ENCODE data around the gene SLC66A1.

Gene SLC66A1

DNA sequence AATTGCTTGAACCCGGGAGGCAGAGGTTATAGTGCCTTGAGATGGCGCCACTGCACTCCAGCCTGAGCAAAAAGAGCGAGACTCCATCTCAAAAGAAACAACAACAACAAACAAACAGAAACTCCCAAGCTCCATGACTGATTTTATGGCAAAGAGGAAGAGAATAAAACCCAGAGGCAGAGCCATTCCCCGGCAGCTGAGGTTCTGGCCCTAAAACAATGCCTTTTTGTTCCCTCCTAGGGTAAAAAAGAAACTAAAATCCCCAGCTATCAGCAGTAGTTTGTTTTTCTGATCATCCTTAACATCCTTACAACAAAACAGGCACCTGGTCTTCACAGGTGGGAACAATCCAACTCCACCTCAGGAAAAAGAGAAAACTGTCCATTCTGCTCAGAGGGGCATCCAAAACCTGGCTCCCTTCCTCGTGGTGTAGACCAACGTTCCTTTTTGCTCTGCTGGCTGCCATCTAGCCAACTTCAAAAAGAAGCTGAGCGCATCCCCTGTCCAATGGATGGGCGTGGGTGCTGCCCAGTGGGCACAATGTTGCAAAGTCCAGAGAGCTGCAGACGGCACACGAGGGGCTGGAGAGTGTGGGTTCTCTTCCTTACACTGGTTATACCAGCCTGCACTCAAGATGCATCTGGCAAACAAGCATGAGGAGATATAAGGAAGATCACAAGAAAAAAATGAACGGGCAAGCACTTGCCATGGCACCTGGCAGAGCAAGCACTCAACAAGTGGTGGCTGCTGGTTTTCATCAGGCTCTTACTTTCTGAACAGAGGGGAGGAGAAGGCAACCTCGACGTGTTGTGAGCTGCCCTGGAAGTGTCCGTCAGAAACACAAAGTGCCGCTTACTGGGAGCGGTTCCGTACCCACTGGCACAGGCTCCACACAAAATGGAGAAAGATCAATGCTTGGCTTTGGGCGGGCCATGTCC is 54.7 kb downstream of the SLC66A1 start:
- no peak for DNase-seq

DNA sequence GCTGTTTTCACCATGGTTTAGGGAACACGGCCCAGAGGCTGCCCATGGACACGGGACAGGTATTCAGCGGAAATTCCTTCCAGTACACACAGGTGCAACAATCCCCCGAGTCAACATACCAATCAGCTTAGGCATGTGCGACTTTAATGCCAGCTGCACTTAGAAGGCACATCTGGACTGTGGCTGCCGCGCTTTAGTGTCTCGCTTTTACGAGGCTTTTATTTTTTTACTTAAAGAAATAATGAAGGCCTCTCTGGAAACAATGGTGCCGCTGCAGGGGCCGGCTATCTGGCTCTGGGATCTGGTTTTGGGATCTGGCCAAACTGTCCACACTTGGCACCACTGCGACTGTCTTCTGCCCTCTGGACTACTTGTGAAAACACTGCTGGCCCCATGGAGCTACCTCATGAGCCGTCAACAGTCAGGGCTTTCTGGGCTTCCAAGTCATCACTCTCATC is 55.5 kb downstream of the SLC66A1 start:
- DNase-seq = no peak

DNA sequence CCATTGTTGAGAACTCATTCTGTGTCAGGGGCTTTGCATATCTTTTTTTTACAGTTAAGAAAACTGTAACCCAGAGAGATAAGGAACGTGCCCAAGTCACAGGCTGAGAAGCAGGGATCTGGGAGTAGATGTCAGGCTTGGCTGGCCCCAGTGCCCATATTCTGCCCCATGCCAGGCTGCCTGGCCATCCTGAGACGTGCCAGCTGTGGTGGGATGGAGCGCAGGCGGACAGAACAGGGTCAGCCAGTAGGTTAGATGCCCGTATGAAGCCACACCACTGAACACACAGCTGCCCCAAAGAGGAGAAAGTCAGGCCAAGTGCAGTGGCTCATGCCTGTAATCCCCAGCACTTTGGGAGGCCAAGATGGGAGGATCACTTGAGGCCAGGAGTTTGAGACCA is 55.9 kb downstream of the SLC66A1 start:
- no peak for DNase-seq

DNA sequence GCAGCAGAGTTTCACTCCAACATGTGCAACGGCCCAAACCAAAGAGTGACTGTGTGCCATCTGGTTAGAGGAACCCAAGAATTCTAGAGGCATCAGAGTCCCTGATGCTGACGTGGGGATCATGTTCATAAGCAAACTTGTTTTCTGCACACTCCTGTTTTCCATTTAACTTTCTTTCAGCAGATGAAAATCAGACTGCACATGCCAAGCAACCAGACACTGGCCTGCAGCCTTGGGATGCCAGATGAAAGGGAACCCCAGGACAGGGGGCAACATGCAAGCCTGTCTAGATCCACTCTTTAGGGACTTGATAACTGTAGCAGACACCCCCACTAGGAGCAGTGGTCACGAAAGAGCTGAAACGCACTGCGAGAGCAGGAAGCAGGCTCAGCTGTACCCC is 56.8 kb downstream of the SLC66A1 start:
- DNase-seq = no peak

DNA sequence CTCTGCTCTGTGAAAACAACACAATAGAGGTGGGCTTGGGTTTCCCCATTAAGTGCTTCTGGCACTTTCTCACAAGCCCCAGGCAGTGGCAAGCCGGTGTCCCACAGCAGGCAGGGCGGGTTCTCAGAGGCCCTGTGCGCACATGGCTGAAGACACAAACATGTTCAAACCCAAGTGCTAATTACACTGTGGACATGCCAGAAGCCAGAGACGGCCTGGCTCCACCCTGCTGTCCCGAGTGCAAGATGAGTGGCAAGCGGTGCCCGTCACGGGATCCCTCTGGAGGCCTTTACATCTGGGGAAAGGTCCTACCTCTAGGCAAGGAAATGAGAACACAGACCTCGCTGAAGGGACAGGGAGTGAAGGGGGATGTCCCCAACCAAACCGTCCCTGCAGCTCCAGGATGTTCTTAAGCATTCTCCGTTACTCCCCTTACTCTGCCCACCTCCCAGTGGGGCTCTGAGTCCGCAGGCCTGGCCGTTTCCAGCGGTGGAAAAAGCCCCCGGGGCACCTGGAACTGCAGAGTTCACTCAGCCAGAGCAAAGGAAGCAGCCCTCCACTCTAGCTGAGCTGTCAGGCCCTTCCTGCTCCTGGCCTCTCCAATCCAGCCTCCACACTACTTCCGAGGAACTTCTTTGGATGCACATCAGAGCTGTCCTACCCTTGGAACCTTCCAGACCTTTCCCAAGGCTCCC is 57.4 kb downstream of the SLC66A1 start:
- DNase-seq = no peak

DNA sequence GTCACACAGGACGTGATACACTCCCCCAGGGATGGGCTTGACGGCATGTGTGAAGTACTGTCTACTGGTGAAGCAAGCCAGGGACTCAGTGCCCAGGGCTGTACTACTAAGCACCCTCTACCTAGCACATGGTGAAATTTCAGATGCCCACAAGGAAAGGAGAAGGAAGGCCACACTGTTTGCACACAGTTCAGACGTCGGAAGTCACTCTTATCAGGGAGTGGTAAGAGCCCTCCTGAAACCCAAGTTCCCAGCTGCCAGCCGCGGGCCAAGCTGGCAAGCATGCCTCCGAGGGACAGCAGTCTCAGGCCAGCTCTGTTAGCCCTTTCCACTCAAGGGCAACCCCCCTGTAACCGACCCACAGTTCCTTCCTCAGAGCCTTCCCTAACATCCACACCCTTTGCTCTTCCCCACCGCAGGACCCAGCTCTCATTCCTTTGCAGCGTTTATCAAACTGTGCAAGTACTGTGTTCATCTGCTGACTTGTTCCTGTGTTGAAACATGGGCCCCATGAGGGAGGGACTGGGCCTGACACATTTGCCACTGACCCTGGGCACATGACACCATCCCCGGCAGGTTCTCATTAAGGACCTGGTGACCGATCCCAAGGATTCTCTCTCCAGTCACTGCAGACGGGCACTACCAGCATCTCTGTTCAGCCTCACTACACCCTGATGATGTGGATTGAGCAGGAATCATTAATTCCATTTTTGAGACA is 58.5 kb downstream of the SLC66A1 start:
- no peak for DNase-seq

DNA sequence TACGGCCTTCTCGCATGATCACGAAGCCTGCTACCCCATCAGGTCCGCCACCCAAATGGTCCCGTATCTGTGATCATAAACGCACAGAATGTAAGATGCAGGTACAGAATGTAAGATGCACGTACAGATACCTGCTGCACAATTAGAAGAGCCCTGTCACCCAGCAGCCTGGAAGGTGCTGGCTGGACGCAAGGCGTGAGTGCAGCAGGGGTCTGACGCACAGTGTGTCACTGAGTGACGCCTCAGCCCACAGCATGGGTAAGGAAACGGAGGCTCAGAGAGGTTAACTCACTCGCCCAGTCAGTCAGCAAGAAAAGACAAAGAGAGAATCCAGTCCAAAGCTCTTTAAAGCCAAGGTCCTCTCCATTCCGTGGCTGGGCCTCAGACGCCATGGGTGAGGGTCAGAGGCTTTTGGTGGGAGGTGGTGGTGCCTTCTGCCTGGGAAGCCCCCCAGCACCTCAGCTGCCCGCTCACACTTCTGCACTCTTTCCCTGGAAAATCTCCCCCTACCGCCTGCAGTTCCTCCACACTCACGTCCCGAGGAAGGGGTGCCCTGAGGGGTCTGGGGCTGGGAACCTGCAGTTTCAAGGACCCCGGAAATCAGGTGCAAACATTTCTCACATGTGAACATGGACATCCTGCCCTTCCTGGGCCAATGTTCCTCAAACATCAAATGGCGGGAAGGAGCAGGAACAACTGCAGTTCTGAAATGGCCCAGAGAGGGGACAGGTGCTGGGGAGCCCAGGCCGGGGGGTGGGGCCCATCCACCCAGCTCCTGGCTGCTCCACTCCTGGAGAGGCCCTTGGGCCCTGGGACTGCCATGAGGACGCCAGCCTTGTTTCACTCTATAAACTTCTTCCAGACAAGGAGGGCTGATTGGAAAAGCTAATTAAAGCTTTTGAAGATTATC is 59.4 kb downstream of the SLC66A1 start:
- DNase-seq = no peak

DNA sequence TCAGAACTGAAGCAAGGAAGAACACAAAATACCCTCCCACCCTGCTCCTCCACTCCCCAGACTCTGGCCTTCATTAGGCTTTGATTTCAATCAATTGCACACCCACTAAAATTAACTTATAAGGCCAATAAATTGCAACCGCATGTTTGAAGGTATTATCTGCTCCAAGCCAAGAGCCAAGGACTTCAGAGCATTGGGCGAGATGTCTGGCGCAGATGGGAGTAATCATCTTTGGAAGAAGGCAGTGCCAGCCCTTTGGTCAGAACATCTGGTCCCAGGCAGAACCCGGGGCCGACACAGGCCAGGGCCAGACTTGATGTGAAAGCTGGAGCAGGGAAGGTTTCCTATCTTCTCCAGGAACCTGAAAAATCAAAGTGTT is 60.0 kb downstream of the SLC66A1 start:
- no peak for DNase-seq

DNA sequence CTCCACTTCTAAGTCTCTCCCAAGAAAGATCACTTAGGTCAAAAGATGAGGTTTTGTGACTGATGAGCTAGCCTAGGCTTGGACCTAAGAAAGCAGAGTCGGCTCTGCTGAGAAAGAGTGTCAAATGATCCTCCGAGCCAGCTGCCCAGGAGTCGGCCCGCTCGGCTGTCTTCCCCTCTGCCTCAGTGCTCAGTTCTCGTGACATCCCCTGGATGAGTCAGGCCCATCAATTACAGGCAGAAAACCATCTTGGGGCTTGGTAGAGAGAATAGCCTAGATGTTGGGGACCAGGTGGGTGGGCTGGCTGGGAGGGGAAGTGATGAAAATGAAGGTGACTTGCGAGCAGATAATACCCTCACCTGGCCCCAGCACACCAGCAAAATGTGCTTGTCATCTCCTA is 60.5 kb downstream of the SLC66A1 start:
- DNase-seq = no peak

DNA sequence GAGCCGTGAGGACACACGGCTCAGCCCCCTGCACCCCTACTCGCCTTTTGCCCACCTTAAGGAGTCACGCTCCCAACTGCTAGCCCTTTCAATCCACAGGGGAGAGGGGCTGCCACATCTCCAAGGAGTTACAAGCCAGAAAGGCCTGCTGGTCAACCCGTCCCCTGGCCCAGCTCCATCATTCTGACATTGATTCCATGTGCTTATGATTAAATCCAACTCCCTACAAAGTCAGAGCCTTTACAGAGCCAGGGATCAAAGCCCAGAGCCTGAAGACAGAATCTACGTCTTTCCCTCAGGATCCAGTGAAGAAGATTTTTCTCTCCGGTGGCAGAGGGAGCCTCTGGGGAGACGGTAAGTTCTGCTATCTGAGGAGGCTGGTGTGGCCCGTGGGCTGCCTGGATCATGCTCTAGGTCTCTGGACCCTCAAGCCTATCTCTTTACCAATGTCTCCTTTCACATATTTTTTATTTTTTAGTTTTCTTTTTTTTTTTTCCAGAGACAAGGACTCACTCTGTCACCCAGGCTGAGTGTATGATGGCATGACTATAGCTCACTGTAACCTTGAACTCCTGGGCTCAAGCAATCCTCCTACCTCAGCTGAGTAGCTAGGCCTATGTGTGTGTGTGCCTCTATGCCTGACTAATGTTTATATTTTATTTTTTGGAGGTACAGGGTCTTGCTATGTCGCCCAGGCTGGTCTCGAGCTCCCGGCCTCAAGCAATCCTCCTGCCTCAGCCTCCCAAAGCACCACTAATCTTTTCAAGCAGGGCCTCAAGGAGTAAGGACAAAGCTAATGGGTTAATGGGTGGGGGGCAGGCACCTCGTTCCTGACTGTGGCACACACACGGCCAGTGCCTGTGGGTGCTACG is 61.3 kb downstream of the SLC66A1 start:
- DNase-seq = no peak

DNA sequence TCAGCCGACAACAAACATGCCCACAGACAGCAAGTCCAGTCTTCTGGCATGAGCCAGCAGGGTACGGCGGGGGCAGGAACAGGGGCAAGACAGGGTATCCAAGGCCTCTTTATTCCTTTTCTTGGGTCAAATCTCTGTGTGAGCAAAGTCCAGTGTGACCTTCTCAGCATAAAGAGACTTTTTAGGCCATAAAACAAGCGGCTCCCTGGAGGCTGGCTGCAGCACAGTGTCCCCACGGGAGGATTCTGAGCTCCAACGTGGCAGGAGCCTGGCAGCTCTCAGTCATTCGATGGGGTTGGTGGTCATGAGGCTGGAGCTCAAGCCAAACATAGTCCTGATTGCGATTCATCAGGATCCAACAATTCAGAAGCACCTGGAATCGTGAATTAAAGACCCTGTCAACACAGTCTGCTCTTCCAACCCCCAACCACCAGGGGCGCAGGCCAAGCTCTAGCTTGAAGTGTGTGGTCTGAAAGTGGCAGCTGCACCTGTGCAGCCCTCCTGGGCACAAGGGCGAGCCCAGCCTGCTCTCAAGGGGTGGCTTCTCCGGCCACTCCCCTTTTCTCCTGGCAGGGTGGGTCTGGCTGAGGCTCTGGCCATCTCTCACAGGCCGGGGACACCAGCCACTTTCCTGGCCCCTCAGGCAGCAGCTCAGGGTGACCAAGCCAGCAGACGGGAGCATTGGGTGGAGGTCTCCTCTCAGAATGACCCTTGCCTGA is 62.1 kb downstream of the SLC66A1 start:
- DNase-seq = peak; percentile 41

DNA sequence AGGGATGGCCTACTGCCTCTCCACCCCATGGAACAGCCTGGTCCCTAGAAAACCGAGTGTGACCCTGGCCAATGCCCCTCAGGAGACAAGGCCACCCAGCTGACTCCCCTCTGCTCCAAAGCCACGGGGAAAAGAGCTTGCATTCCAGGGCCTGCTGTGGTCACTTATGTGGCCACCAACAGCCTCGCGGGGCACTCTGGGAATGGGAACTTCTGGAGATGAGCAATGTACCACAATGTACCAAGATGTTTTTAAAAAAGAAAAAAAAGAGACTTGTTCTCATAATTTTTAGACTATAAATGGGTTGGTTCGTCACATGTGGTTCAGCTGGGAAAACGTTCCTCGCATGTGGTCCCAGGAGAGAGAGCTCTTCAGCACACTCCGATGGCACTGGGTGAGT is 62.8 kb downstream of the SLC66A1 start:
- DNase-seq = no peak

DNA sequence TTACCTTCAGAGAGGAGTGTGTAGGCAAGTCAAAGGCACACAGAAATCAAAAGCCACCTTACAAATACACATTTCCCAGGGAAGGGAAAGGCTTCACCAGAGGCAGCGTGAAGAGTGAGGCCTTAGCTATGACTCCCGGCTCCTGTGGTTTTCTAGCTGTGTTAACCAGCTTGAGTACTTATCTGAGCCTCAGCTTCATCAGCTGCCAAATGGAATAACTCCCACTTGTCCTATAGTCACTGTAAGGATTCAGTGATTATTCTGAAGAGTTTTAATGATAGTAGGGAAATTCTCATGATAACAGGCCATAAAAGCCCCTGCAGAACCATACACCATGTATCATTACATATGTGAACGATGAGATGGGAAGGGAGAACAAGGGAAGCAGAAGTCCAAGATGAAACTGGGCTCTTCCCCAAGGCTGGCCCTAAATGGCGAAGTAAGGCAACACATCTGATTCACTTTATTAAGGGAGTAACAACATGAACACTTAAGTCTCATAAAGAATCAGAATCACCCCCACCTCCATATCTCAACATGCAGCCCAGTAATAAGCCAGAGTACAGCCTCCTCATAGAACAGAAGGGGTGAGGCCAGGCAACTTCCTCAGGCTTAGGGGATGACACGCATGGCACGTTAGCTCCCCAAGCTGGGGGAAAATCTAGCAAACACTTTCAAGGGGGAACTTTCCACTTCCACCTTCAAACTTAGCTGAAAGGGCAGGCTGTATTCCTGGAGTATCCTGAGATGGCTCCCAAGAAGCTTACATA is 63.7 kb downstream of the SLC66A1 start:
- no peak for DNase-seq

DNA sequence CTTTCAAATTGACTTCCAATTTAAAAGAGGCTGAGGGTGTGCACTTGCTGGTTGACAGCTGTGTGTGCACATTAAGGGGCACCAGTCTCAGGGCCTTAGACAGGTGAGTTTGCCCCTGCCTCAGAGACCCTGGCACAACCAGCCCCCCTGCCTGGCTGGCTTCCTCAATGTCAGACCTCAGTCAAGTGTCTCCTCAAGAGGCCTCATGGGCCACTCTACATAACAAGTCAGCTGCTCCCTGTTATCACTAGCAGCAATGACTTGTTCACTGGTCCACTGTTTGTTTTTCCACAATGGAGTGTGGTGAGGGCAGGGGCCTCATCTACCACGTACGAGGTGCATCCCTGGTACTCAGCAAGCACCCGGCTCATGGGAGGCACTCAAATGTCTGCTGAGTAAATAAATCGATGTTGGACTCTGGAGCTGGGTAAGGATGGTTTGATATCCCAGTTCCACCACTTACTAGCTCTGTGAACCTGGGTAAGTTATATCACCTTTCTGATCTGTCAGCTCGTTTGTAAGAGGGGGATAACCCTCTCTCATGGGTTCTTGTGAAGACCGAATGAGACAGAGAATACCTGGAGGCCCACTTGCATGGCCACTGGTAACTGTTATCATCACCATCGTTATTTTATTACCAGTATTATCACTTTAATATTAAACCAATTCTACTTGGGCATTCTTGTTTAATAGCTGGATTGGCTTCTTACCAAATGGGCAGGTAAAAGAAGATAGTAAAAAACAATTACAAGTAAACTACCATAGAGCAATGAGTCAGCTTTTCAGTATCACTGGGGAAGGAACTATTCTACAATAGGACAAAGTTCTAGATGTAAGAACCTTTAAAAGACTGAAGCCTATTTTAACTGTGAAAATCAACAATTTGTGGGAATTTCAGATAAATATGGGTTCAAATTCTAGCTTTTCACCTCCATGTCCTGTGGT is 64.6 kb downstream of the SLC66A1 start:
- no peak for DNase-seq

DNA sequence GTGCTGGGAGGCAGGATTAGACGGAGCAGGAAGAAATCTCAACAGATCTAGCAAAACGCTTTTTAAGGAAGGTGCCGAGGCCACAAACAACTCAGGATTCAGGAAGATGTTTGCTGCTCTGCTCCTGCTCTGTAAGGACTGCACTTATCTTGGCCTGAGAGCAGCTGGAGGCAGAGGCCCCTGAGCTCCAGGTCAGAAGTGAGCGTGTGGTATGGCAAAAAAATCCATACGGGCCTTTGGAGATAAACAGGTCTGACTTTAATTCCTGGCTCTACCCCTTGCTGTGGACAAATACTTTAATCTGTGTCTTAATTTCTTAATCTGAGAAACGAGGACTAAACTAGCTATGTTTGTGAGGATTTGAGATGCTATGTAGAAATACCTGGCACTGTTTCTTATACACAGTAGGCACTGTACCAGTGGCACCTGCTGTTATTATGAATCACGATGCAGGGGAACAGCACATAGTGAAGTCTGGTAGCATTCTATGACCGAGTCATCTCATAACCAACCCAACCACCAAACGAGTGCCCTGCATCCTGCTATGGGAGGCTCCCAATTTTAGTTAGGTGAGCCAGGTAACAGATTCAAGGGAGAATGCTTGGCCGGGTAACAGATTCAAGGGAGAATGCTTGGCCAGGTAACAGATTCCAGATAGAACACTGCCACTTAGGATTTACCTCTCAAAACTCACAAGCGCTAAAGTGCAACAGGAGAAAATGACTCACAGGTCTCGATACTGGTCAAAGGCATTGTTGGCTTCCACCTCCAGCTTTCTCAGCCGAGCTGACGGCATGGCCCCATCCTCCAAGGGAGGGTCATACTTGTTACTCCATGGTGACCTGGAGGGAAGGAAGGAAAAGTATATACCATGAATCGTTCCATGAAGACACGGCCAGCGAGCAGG is 65.9 kb downstream of the SLC66A1 start:
- DNase-seq = no peak

All from RPMI8226 (cell line).